ENCODE measurements around the gene UBQLN1.

Gene UBQLN1

GRCh38 chr9:83665580-83666200, 42.1 kb downstream of the UBQLN1 start:
- Mint-ChIP-seq H3K4me1 (ENCODE audit: low read depth) (peaks cover 24% of the 10 kb centered on the region), H3K36me3 (peaks cover 11% of the 10 kb centered on the region), H3K9me3 (ENCODE audit: low read depth) (no peaks in the 10 kb centered on the region), H3K4me3 (no peak overlapping the region), H3K27ac (peak overlapping the region; percentile 82), H3K27me3 (no peaks in the 10 kb centered on the region)

- Mint-ChIP-seq H3K36me3 (peaks cover 14% of the 10 kb centered on the region), H3K27me3 (no peaks in the 10 kb centered on the region), H3K27ac (no peak overlapping the region), H3K4me1 (ENCODE audit: low read depth) (peaks cover 24% of the 10 kb centered on the region), H3K9me3 (ENCODE audit: low read depth) (no peaks in the 10 kb centered on the region), H3K4me3 (no peak overlapping the region)
Observed at GRCh38 chr9:83662933-83663332, 44.8 kb downstream of the UBQLN1 start.

DNA sequence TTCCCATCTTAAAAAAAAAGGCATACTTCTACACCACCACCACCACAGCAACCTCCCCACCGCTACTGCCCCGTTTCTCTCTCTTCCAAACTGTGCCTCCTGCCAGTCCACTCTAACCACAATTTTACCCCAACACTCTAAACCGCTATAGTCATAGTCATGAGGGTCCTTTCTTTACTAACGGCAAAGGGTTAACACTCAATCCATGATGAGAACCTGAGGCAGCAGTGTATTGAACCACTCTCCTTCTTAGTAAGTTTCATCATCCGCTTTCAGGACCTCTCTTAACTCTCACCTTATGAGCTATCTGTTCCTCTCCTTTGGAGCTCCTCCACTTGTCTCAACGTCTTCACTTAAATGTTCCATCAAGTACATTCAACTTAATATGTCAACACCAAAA, 50.8 kb downstream of the UBQLN1 start:
- H3K36me3 Mint-ChIP-seq: peaks cover 22% of the 10 kb centered on the region
- H3K27ac Mint-ChIP-seq: no peak overlapping the region
- H3K27me3 Mint-ChIP-seq: no peaks in the 10 kb centered on the region
- no peaks in the 10 kb centered on the region for H3K4me1 Mint-ChIP-seq (ENCODE audit: low read depth)
- no peaks in the 10 kb centered on the region for H3K9me3 Mint-ChIP-seq (ENCODE audit: low read depth)
- H3K4me3 Mint-ChIP-seq: no peak overlapping the region

DNA sequence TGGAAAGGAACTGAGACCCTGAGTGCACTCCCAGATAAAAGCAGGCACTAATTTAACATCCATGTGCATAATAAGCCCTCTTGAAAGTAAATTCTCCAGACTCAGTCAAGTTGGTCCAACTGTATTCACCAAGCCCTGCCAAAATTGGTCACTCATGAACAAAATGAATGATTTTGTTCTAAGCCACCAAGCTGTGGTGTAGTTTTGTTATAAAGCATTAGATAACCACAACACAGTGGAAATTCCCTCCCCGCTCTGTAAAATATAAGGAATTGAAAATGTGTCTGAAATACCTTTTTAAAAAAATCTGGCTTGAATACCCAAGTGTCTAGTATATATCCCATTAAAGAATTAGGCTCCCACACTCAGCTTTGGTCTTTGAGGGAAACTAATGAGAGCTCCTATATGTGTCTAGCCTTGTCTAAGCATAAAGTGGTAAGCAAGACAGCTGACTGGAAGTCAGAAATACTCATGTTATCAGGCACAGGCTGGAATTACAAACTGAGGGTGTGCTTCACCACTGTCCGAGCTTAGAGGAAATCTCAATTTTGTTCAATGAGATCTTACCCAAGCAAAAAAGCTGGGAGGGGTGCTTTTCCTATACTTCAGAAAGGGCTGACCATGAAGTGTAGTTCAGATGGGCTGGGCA, 51.6 kb downstream of the UBQLN1 start:
- no peaks in the 10 kb centered on the region for H3K27me3 Mint-ChIP-seq
- peaks cover 26% of the 10 kb centered on the region for H3K36me3 Mint-ChIP-seq
- no peaks in the 10 kb centered on the region for H3K4me1 Mint-ChIP-seq (ENCODE audit: low read depth)
- no peak overlapping the region for H3K4me3 Mint-ChIP-seq
- H3K27ac Mint-ChIP-seq: peak overlapping the region; percentile 34
- H3K9me3 Mint-ChIP-seq (ENCODE audit: low read depth): no peaks in the 10 kb centered on the region

DNA sequence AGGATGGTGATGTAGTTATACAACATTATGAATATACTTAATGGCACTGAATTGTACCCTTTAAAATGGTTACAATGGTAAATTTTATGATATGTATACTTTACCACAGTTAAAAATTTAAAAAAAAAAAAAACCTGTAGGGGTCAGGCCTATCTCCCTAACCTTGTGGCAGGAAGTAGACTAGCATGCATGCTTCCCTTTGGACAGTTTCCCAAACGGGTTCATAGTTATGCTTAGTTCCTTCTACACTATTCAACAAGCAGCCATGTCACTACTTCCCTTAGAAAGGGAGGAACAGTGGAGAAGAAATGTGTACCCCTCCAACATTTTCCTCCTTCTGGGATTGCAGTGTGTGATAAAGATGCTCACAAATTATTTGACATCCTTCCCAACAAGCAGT, 52.3 kb downstream of the UBQLN1 start:
- no peaks in the 10 kb centered on the region for H3K27me3 Mint-ChIP-seq
- no peak overlapping the region for H3K4me3 Mint-ChIP-seq
- peaks cover 27% of the 10 kb centered on the region for H3K36me3 Mint-ChIP-seq
- peak overlapping the region; percentile 34 for H3K27ac Mint-ChIP-seq
- H3K9me3 Mint-ChIP-seq (ENCODE audit: low read depth): no peaks in the 10 kb centered on the region
- H3K4me1 Mint-ChIP-seq (ENCODE audit: low read depth): no peaks in the 10 kb centered on the region

- Mint-ChIP-seq H3K36me3 (peaks cover 26% of the 10 kb centered on the region), H3K9me3 (ENCODE audit: low read depth) (no peaks in the 10 kb centered on the region), H3K4me3 (no peak overlapping the region), H3K27ac (no peak overlapping the region), H3K4me1 (ENCODE audit: low read depth) (peaks cover 1% of the 10 kb centered on the region), H3K27me3 (no peaks in the 10 kb centered on the region)
Observed at GRCh38 chr9:83652433-83652832, 55.3 kb downstream of the UBQLN1 start.

DNA sequence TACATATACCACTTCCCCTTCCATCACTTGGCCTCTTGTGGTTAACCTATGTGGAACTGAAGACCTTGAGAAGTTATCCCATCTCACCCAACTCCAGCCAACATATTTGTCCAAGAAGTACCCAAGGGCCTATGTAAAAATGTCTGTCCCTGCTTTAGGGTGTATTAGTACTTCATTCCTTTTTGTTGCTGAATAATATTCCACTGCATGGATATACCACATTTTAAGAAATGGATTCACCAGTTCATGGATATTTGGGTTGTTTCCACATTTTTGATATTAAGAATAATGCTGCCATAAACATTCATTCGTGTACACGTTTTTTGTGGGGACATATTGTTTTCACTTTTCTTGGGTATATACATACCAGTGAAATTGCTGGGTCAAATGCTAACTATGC, 56.2 kb downstream of the UBQLN1 start:
- no peak overlapping the region for H3K27ac Mint-ChIP-seq
- H3K4me3 Mint-ChIP-seq: no peak overlapping the region
- no peaks in the 10 kb centered on the region for H3K9me3 Mint-ChIP-seq (ENCODE audit: low read depth)
- no peaks in the 10 kb centered on the region for H3K27me3 Mint-ChIP-seq
- H3K36me3 Mint-ChIP-seq: peaks cover 26% of the 10 kb centered on the region
- peaks cover 1% of the 10 kb centered on the region for H3K4me1 Mint-ChIP-seq (ENCODE audit: low read depth)

GRCh38 chr9:83649515-83649914, 58.2 kb downstream of the UBQLN1 start:
- H3K27me3 Mint-ChIP-seq: no peaks in the 10 kb centered on the region
- no peaks in the 10 kb centered on the region for H3K9me3 Mint-ChIP-seq (ENCODE audit: low read depth)
- peaks cover 19% of the 10 kb centered on the region for H3K36me3 Mint-ChIP-seq
- no peak overlapping the region for H3K4me3 Mint-ChIP-seq
- peak overlapping the region; percentile 10 for H3K27ac Mint-ChIP-seq
- H3K4me1 Mint-ChIP-seq (ENCODE audit: low read depth): peaks cover 1% of the 10 kb centered on the region

- no peak overlapping the region for H3K4me3 Mint-ChIP-seq
- H3K27me3 Mint-ChIP-seq: no peaks in the 10 kb centered on the region
- peak overlapping the region; percentile 22 for H3K27ac Mint-ChIP-seq
- no peaks in the 10 kb centered on the region for H3K9me3 Mint-ChIP-seq (ENCODE audit: low read depth)
- H3K36me3 Mint-ChIP-seq: peaks cover 19% of the 10 kb centered on the region
- H3K4me1 Mint-ChIP-seq (ENCODE audit: low read depth): peaks cover 1% of the 10 kb centered on the region
Observed at GRCh38 chr9:83649080-83649479, 58.7 kb downstream of the UBQLN1 start.

DNA sequence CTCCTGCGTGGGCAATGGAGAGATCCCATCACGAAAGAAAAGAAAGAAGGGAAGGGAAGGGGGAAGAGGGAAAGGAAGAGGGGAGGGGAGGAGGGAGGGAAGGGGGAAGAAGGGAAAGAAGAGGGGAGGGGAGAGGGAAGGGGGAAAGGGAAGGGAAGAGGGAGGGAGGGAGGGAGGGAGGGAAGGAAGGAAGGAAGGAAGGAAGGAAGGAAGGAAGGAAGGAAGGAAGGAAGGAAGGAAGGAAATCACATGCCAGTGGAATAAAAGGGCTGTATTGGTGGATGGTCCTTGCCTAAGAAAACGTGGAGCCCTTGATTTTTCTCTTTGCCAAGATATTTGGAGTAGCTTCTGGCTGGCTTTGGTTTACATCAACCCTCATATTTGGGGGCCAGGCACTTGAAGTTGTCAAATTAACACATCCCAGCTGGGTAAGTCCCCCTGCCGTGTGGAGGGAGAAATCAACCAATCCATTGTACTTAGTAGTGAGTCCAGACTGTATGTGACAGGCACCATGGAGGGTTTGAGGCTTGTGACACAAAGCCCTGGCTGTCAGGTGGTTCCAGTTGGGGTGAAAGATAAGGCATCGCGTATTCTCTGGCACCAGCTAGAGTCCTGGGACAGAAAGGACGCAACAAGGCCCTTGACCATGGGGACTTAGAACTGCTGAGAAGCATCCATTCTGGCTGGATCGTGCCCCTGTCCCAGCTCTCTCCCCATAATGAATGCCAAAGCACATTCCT, 61.1 kb downstream of the UBQLN1 start:
- no peak overlapping the region for H3K27ac Mint-ChIP-seq

GRCh38 chr9:83642793-83643192, 65.0 kb downstream of the UBQLN1 start:
- Mint-ChIP-seq H3K27ac (no peak overlapping the region), H3K27me3 (no peaks in the 10 kb centered on the region), H3K36me3 (peaks cover 2% of the 10 kb centered on the region), H3K4me3 (no peak overlapping the region), H3K9me3 (ENCODE audit: low read depth) (no peaks in the 10 kb centered on the region), H3K4me1 (ENCODE audit: low read depth) (peaks cover 1% of the 10 kb centered on the region)

More for the DNA sequence above, 61.1 kb downstream of the UBQLN1 start:
- Mint-ChIP-seq H3K9me3 (ENCODE audit: low read depth) (no peaks in the 10 kb centered on the region), H3K36me3 (peaks cover 4% of the 10 kb centered on the region), H3K4me3 (no peak overlapping the region), H3K4me1 (ENCODE audit: low read depth) (peaks cover 1% of the 10 kb centered on the region), H3K27me3 (no peaks in the 10 kb centered on the region)

- no peaks in the 10 kb centered on the region for H3K9me3 Mint-ChIP-seq (ENCODE audit: low read depth)
- H3K27ac Mint-ChIP-seq: no peak overlapping the region
- no peaks in the 10 kb centered on the region for H3K4me1 Mint-ChIP-seq (ENCODE audit: low read depth)
- H3K4me3 Mint-ChIP-seq: no peak overlapping the region
- H3K27me3 Mint-ChIP-seq: no peaks in the 10 kb centered on the region
- peaks cover 2% of the 10 kb centered on the region for H3K36me3 Mint-ChIP-seq
Observed at GRCh38 chr9:83639266-83639665, 68.5 kb downstream of the UBQLN1 start.

GRCh38 chr9:83637389-83637788, 70.4 kb downstream of the UBQLN1 start:
- H3K9me3 Mint-ChIP-seq (ENCODE audit: low read depth): no peaks in the 10 kb centered on the region
- no peaks in the 10 kb centered on the region for H3K27me3 Mint-ChIP-seq
- H3K4me3 Mint-ChIP-seq: no peak overlapping the region
- peak overlapping the region; percentile 30 for H3K27ac Mint-ChIP-seq
- H3K36me3 Mint-ChIP-seq: peaks cover 4% of the 10 kb centered on the region
- no peaks in the 10 kb centered on the region for H3K4me1 Mint-ChIP-seq (ENCODE audit: low read depth)

GRCh38 chr9:83636813-83637212, 70.9 kb downstream of the UBQLN1 start:
- peaks cover 2% of the 10 kb centered on the region for H3K4me1 Mint-ChIP-seq (ENCODE audit: low read depth)
- peaks cover 4% of the 10 kb centered on the region for H3K36me3 Mint-ChIP-seq
- no peak overlapping the region for H3K27ac Mint-ChIP-seq
- no peak overlapping the region for H3K4me3 Mint-ChIP-seq
- no peaks in the 10 kb centered on the region for H3K27me3 Mint-ChIP-seq
- no peaks in the 10 kb centered on the region for H3K9me3 Mint-ChIP-seq (ENCODE audit: low read depth)

GRCh38 chr9:83633676-83634075, 74.1 kb downstream of the UBQLN1 start:
- H3K27ac Mint-ChIP-seq: no peak overlapping the region
- peaks cover 2% of the 10 kb centered on the region for H3K4me1 Mint-ChIP-seq (ENCODE audit: low read depth)
- no peak overlapping the region for H3K4me3 Mint-ChIP-seq
- no peaks in the 10 kb centered on the region for H3K27me3 Mint-ChIP-seq
- no peaks in the 10 kb centered on the region for H3K9me3 Mint-ChIP-seq (ENCODE audit: low read depth)
- peaks cover 4% of the 10 kb centered on the region for H3K36me3 Mint-ChIP-seq
